Eye (tissue), 1 donor: Measurements from ENCODE around the gene FBXO21.
"Not testable (repeated sequence)": the region's sequence is repeated elsewhere in the genome, so short reads cannot be mapped to it uniquely, and the experiment has no call there.

Source experiments
- DNase-seq: peaks from one replicate; pipeline ENCODE4 v3.0.0-alpha.2; 2015

FBXO21 gene

GRCh38 chr12:117134059-117134458 lies 56.2 kb downstream of the FBXO21 start:
- no peak for DNase-seq

- no peak for DNase-seq
Observed at GRCh38 chr12:117130801-117131200, 59.5 kb downstream of the FBXO21 start.

GRCh38 chr12:117129391-117129790 lies 60.9 kb downstream of the FBXO21 start:
- DNase-seq = no peak

GRCh38 chr12:117127933-117128823 lies 62.1 kb downstream of the FBXO21 start:
- DNase-seq = peak; percentile 79

GRCh38 chr12:117126335-117126734 lies 63.9 kb downstream of the FBXO21 start:
- no peak for DNase-seq

GRCh38 chr12:117125767-117126166 lies 64.5 kb downstream of the FBXO21 start:
- peak; percentile 51 for DNase-seq

- DNase-seq = no peak
Observed at GRCh38 chr12:117125272-117125613, 65.0 kb downstream of the FBXO21 start.

- DNase-seq = no peak
Observed at GRCh38 chr12:117124421-117125271, 65.6 kb downstream of the FBXO21 start.

- DNase-seq = no peak
Observed at GRCh38 chr12:117121441-117121840, 68.8 kb downstream of the FBXO21 start.

- no peak for DNase-seq
Observed at GRCh38 chr12:117120787-117121186, 69.5 kb downstream of the FBXO21 start.

- peak; percentile 68 for DNase-seq
Observed at GRCh38 chr12:117119592-117120198, 70.6 kb downstream of the FBXO21 start.

- peak; percentile 64 for DNase-seq
Observed at GRCh38 chr12:117118838-117119591, 71.3 kb downstream of the FBXO21 start.

GRCh38 chr12:117114784-117115183 lies 75.5 kb downstream of the FBXO21 start:
- DNase-seq = no peak

- no peak for DNase-seq
Observed at GRCh38 chr12:117113231-117113630, 77.0 kb downstream of the FBXO21 start.

GRCh38 chr12:117111821-117112595 lies 78.3 kb downstream of the FBXO21 start:
- peak; percentile 30 for DNase-seq

- no peak for DNase-seq
Observed at GRCh38 chr12:117111386-117111785, 78.9 kb downstream of the FBXO21 start.

GRCh38 chr12:117109943-117110635 lies 80.2 kb downstream of the FBXO21 start:
- no peak for DNase-seq

GRCh38 chr12:117105902-117106301 lies 84.4 kb downstream of the FBXO21 start:
- DNase-seq = no peak

- not testable (repeated sequence) for DNase-seq
Observed at GRCh38 chr12:117104003-117104402, 86.3 kb downstream of the FBXO21 start.

- no peak for DNase-seq
Observed at GRCh38 chr12:117102800-117103181, 87.5 kb downstream of the FBXO21 start.
